Activated CD4-positive, CD25-positive, alpha-beta regulatory T cell treated with anti-CD3 and anti-CD28 coated beads, Interleukin-2, amount 50 U/mL, for 16 hours (primary cell): ENCODE data around the gene PDLIM3.
"Not testable (repeated sequence)": the region's sequence is repeated elsewhere in the genome, so short reads cannot be mapped to it uniquely, and the experiment has no call there.

Experiments
- DNase-seq: peaks from one replicate; pipeline ENCODE4 v3.0.0-alpha.2; 2020; ENCODE audit warnings: low read depth, low spot score

The PDLIM3 gene

GRCh38 chr4:185554365-185555126, 19.2 kb upstream of the PDLIM3 start:
- no peak for DNase-seq

- no peak for DNase-seq
Measured at GRCh38 chr4:185552254-185552653, 16.9 kb upstream of the PDLIM3 start.

DNA sequence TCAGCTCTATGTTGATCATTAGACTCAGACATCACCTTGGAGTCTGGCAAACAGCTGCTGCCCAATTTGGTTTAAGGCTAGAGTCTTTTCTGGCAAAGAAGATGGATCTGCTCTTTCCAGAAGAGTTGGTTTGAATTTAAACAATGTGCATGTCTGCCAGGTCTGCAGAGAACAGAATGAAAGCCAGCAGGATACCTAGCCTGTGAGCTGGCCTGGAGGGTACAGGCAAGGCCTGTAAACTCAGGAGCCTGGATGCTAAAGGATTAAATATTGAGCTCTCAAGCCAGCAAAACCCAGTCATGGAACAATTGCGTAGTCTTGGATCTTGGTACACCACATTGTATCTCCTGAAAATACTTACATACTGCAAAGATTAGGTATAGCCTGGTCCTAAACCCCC, 15.6 kb upstream of the PDLIM3 start:
- DNase-seq: no peak

DNA sequence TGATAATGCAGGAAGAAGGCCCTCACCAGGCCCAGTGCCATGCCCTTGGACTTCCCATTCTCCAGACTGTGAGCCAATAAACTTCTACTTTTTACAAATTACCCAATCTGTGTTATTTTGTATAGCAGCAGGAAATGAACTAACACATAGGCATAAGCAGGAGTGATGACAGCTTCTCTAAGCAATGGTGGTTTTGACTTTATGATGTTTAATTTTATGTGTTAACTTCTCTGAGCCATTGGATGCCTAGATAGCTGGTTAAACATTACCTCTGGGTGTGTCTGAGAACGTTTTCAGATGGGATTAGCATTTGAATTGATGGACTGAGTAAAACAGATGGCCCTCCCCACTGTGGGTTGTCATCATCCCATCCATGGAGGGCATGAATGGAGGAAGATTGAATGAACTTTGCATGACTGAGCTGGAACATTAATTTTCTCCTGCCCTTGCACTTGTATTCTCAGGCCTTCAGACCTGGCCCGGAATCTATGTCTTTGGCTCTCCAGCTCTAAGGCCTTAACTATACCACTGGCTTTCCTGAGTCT, 13.9 kb upstream of the PDLIM3 start:
- no peak for DNase-seq

DNA sequence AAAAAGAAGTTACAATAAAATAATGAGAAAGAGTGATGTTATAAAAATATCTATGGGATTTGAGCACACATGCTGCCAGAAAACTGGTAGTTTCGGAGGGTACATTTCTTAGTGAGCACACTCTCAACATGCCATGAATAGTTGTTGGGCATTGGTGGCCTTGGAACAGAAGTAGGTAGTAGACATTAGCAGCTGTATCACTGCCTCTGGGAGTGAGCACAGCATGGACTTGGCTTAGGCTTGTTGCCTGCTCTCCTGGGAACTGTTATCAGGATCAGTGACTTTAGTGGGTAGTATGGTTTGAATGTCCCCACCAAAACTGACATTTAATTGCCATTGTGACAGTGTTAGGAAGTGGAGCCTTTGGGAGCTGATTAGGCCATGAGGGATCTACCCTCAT, 13.3 kb upstream of the PDLIM3 start:
- DNase-seq: no peak

- no peak for DNase-seq
Measured at GRCh38 chr4:185546335-185546734, 11.0 kb upstream of the PDLIM3 start.

GRCh38 chr4:185542626-185543315, 7.5 kb upstream of the PDLIM3 start:
- DNase-seq: no peak

GRCh38 chr4:185541251-185541727, 6.0 kb upstream of the PDLIM3 start:
- DNase-seq: no peak

DNA sequence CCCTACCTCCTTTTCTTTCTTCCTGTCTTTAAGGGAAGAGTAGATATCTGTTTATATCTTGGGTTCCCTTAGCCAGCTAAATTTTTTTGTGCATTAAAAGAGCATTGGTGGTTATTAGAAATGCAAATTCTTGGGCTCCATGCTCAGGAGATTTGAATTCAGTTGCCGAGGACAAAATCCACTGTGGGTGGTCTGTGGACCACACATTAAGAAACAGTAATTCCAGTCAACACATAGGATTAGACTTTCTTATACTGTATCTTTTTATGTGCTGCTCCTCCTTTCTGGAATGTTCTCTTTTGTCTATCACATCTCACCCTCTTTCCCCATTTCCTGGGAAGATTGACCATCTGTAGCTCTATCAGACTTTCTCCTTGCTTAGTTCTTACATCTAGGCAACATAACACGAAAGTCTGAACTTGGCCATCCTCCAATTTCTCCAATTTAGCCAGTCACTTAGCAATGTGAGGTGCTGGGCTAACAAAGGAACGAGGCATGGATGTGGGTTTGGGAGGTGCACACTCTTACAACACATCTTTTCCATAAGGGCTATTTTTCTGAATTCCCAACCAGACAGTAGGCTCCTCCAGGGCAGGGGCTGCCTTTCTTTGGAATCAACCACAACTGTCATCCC, 5.3 kb upstream of the PDLIM3 start:
- no peak for DNase-seq

DNA sequence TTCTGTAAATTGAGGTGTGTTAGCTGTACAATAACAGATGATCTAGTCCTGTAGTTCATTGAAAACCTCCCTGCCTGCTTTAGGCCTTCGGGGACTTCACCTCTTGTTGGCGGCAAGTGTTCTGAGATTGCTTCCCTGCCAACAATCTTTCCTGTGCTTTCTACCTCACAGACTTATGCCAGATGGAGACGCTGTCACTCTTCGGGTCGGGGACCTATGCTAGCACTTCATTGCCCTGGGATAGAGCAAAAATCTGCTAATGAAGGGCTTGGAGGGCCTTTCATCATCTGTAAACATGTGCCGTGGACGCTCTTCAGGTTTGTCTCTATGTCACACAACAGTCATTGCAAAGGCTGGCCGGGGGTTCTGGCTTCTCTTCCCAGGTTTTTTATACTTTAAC, 4.7 kb upstream of the PDLIM3 start:
- no peak for DNase-seq

- DNase-seq: no peak
Measured at GRCh38 chr4:185538806-185539205, 3.5 kb upstream of the PDLIM3 start.

DNA sequence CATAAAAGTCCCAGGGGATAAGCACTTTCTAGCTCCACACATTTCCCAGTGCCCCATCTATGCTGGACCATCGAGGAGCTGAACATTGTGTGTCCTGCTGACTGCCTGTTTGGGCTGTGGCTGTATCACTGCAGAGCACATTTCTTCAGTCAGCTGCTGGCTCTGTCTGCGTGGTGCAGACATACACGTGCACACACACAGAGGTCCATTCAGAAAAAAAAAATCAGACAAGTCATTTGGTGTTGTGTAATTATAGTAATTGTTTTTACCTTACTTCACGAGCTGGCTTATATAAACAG, 1.1 kb upstream of the PDLIM3 start:
- DNase-seq: no peak

DNA sequence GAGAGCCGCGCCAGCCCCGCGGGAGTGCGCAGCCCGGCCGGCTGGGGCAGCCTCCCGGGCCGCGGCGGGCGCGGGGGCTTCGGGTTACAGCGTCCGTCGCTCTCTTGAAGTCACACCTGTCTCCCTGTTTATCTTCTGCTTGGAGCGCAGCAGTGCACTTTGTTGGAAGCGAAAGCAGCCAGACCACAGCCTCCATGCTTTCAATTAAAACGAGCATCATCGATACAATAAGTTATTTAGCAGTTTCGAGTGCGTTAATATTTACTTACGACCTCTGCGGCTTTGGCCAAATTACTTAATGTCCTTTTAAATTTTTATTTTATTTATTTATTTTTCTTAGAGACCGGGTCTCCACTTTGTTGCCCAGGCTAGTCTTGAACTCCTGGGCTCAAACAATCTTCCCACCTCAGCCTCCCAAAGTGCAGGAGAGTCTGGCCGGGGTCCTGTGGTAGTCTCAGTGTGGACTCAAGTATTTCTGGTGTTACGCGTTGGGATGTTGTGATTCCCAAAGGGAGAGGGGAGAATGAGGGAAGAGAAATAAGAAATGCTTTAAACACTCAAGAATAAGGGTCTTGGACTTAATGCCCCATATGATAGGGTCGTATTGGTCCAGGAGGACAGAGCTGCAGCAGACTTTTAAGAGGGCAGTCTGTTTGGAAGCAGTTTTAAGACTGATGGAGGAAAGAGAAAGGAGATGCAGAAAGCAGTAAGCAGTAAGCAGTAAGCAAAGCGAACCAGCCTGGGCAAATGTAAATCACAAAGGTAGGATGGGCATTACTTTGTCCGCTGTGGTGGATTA, 504 bp upstream of the PDLIM3 start:
- no peak for DNase-seq

GRCh38 chr4:185534511-185534865, 819 bp downstream of the PDLIM3 start:
- no peak for DNase-seq

GRCh38 chr4:185532795-185533324, 2.4 kb downstream of the PDLIM3 start:
- DNase-seq: no peak

GRCh38 chr4:185532293-185532692, 3.0 kb downstream of the PDLIM3 start:
- DNase-seq: no peak

GRCh38 chr4:185531654-185532053, 3.7 kb downstream of the PDLIM3 start:
- not testable (repeated sequence) for DNase-seq

DNA sequence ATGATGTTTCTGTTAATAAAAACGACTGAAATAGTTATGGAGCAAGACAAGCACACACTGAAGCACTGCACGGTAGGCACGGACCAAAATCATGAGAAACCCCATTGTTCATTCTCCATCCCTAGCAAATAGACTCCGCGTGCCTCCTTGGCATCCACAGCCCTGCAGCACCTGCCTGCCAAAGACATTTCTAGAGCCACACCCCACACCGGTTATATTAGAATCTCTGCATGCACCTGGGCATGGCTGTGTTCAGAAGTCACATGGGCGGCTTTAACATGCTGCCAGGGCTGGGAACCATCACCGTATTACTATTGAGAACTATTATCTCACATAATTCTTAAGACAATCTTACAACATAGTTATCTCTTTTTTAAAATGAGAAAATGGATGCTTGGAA, 5.9 kb downstream of the PDLIM3 start:
- no peak for DNase-seq

DNA sequence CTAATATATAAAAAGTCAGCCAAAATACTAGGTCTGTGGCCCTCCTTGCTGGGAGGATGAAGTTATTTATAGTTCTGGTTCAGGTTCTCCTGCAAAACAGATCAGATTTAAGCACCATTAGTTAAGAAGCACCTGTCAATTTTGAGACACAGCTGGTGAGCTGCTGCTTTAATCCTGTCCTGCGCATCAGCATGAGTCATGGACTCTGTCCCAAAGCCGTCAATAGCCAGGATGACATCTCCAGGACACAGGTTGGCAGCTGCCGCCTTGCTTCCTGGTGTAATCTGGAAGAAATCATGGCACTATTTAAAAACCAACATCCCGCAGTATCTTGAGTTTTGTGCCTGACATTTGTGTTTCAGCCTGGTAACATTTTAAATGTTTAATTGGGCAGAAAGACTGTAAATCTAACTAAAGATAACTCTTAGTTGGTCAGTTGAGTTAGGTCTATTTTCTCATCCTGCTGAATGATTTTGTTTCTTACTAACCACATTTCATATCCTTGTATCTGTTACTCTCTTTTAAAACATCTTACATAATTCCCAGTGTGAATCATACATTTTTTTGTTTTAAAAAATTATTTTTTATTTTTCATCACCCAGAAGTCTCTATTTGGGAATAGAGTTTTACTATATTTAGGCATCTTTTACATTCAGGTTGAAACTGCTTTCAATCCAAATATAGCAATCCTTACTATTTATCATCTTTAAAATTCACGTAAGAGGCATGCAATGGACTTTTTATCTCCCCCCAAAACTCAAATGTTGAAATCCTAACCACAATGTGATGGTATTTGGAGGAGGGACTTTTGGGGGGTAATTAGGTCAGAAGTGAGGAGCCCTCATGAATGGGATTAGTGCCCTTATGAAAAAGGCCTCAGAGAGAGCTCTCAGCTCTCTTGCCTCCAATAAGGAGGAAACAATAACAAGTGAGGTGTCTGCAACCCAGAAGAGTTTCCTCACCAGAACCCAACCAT, 10.1 kb downstream of the PDLIM3 start:
- no peak for DNase-seq

GRCh38 chr4:185523862-185524261, 11.4 kb downstream of the PDLIM3 start:
- no peak for DNase-seq
